Measurements from ENCODE around the gene THSD4.

GRCh38 chr15:71145648-71146047 lies 30.4 kb downstream of the THSD4 start:
- TF ChIP-seq POLR2AphosphoS5 (IDR thresholded peaks at IDR 0.05) (no peak), CTCF (IDR thresholded peaks at IDR 0.05) (no peak), POLR2A (IDR thresholded peaks at IDR 0.05) (no peak), EP300 (IDR thresholded peaks at IDR 0.05) (no peak)

All from sigmoid colon (tissue), 4 donors.